AG10803 (cell line): ENCODE data around the gene GJB2.
A peak's percentile ranks its signal among the peaks of the same experiment; 100 is the strongest.

Experiments used
- DNase-seq: peaks from one replicate; pipeline ENCODE4 v3.0.0; 2010; ENCODE audit warnings: low read depth
- H3K4me3 ChIP-seq: 2 replicates; pipeline ENCODE4 v1.5.1; 2011; ENCODE audit warnings: mild to moderate bottlenecking, low read length, control low read depth
- CTCF ChIP-seq: conservative IDR thresholded peaks from 2 replicates; pipeline ENCODE4 v1.5.1; 2011; ENCODE audit warnings: mild to moderate bottlenecking, low read length, control low read depth, inconsistent platforms

GJB2 gene

GRCh38 chr13:20192836-20193161 lies at the start of gene GJB2:
TSS of gene GJB2 (minus strand) at chr13:20192938. CDS start at chr13:20189581, 3,357 bp downstream.
- no peak for TF ChIP-seq CTCF
- no peak for DNase-seq
- peak within 1 kb of the TSS; percentile 41 for H3K4me3 ChIP-seq

- no peak overlapping the region for H3K4me3 ChIP-seq
- no peak for TF ChIP-seq CTCF
- DNase-seq: no peak
Observed at GRCh38 chr13:20241593-20241992, 48.9 kb upstream of the GJB2 start.

GRCh38 chr13:20239748-20240147 lies 47.0 kb upstream of the GJB2 start:
- no peak for TF ChIP-seq CTCF
- H3K4me3 ChIP-seq: no peak overlapping the region
- no peak for DNase-seq

GRCh38 chr13:20232556-20233277 lies 40.0 kb upstream of the GJB2 start:
- TF ChIP-seq CTCF: no peak
- no peak for DNase-seq
- no peak overlapping the region for H3K4me3 ChIP-seq

- DNase-seq: no peak
- TF ChIP-seq CTCF: no peak
- H3K4me3 ChIP-seq: no peak within 1 kb of the TSS
Observed at GRCh38 chr13:20231839-20232555, 39.3 kb upstream of the GJB2 start, which contains the start of gene GJB6. TSS of gene GJB6 (minus strand) at chr13:20232319. CDS start at chr13:20223480, 8,839 bp downstream.

GRCh38 chr13:20230913-20231838 lies 38.4 kb upstream of the GJB2 start:
- H3K4me3 ChIP-seq: no peak overlapping the region
- TF ChIP-seq CTCF: no peak
- DNase-seq: no peak
